GM12872 (cell line): ENCODE data around the gene NDUFS8.

ENCODE experiments used
- TF ChIP-seq, protein P1 (sequence below): IDR thresholded peaks from 3 replicates; pipeline ENCODE4 v1.5.1; 2011; ENCODE audit warnings: low read depth, mild to moderate bottlenecking, low read length, moderate library complexity; ENCODE audit not compliant: insufficient read depth

Gene NDUFS8

GRCh38 chr11:68031144-68031464 lies 623 bp downstream of the NDUFS8 start:
- TF ChIP-seq, protein P1, sequence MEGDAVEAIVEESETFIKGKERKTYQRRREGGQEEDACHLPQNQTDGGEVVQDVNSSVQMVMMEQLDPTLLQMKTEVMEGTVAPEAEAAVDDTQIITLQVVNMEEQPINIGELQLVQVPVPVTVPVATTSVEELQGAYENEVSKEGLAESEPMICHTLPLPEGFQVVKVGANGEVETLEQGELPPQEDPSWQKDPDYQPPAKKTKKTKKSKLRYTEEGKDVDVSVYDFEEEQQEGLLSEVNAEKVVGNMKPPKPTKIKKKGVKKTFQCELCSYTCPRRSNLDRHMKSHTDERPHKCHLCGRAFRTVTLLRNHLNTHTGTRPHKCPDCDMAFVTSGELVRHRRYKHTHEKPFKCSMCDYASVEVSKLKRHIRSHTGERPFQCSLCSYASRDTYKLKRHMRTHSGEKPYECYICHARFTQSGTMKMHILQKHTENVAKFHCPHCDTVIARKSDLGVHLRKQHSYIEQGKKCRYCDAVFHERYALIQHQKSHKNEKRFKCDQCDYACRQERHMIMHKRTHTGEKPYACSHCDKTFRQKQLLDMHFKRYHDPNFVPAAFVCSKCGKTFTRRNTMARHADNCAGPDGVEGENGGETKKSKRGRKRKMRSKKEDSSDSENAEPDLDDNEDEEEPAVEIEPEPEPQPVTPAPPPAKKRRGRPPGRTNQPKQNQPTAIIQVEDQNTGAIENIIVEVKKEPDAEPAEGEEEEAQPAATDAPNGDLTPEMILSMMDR, result no peak

- TF ChIP-seq, protein P1, result no peak
Observed at GRCh38 chr11:68032003-68032402, 1.5 kb downstream of the NDUFS8 start.

DNA sequence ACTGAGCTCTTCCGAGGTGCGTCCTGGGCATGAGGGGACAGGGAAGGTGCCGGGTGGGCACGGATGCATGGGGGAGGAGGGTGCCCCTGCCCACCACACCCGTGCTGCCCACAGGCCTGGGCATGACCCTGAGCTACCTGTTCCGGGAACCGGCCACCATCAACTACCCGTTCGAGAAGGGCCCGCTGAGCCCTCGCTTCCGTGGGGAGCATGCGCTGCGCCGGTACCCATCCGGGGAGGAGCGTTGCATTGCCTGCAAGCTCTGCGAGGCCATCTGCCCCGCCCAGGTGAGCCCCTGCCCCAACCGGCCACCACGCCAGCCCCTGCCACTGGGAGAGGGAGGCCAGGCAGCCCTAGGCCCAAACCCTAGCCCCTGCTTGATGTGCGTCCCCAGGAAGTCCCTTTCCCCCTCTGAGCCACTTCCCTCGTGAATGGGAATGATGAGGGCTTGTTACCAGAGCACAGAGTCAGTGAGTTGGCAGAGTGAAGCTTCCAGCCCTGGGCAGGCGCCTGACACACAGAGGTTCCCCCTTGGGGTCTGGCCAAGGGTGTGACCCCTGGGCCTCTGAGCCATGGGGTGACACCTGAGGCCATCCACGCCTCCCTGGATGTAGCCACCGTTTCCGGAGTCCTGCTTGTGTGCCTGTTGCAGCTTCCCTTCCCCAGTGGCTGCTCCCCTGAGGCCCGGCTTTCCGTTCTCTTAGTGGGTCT lies 2.7 kb downstream of the NDUFS8 start:
- TF ChIP-seq, protein P1, result no peak

DNA sequence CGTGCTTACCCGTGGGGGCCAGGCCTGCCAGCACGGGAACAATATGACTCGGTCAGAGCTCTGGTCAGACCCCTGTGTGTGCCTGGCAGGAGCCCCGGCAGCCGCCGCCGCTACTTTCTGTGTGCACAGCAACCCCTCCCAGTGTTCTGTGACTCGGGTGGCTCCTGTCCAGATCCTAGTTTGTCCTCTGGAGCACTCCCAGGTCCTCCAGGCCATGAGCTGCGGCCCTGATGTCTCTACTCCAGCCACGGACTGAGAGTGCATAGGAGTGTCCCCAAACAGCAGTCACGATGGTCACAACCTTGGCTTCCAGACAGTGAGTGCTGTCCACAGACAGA lies 3.2 kb downstream of the NDUFS8 start:
- TF ChIP-seq, protein P1, result no peak

DNA sequence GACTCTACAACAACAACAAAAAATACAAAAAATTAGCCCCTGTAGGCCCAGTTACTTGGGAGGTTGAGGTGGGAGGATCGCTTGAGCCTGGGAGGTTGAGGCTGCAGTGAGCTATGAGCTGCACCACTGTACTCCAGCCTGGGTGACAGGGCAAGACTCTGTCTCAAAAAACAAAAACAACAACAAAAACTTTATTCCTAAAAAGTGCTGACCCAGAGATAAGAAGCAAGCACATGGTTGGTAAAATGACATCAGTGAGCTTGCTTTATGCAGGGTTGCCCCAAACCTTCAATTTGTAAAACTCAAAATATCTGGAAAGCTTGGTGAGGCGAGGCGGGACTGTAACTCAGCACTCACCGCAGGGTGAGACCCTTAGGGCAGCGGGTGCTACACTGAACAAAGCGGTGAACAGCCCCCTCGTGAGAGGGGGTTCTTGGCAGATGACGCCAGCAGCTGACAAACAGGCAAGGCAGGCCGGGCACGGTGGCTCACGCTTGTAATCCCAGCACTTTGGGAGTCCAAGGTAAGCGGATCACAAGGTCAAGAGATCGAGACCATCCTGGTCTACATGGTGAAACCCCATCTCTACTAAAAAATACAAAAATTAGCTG lies 4.9 kb downstream of the NDUFS8 start:
- TF ChIP-seq, protein P1, result no peak

- TF ChIP-seq, protein P1, result no peak
Observed at GRCh38 chr11:68036141-68036716, 5.7 kb downstream of the NDUFS8 start.

- TF ChIP-seq, protein P1, result no peak
Observed at GRCh38 chr11:68036717-68037239, 6.3 kb downstream of the NDUFS8 start.
